ENCODE data around the gene SKA1. TPM values are rescaled to one million over a fixed set of nuclear protein-coding genes. Genes with fewer than 3 reads are reported as not detected.

The SKA1 gene
- total RNA-seq, result 0.20 and 7.8 TPM in 2 replicates

GRCh38 chr18:50374753-50375391 is at the start of gene SKA1:
Gene SKA1, plus strand, starts transcription at chr18:50375046. Its CDS starts 785 bp downstream, at chr18:50375831.
- peak; percentile 79 for DNase-seq (ENCODE audit: low read depth)

GRCh38 chr18:50327983-50328382 is 46.9 kb upstream of the SKA1 start:
- DNase-seq (ENCODE audit: low read depth), result no peak

- no peak for DNase-seq (ENCODE audit: low read depth)
Measured at GRCh38 chr18:50330176-50330575, 44.7 kb upstream of the SKA1 start.

GRCh38 chr18:50331691-50332090 is 43.2 kb upstream of the SKA1 start:
- no peak for DNase-seq (ENCODE audit: low read depth)

GRCh38 chr18:50334546-50335152 is 40.2 kb upstream of the SKA1 start:
- DNase-seq (ENCODE audit: low read depth), result no peak

GRCh38 chr18:50338122-50338521 is 36.7 kb upstream of the SKA1 start:
- DNase-seq (ENCODE audit: low read depth), result no peak

- no peak for DNase-seq (ENCODE audit: low read depth)
Measured at GRCh38 chr18:50338715-50339114, 36.1 kb upstream of the SKA1 start.

GRCh38 chr18:50340078-50340477 is 34.8 kb upstream of the SKA1 start:
- no peak for DNase-seq (ENCODE audit: low read depth)

- DNase-seq (ENCODE audit: low read depth), result no peak
Measured at GRCh38 chr18:50341443-50341842, 33.4 kb upstream of the SKA1 start.

- no peak for DNase-seq (ENCODE audit: low read depth)
Measured at GRCh38 chr18:50350699-50351098, 24.1 kb upstream of the SKA1 start.

GRCh38 chr18:50356036-50356945 is 18.6 kb upstream of the SKA1 start:
- peak; percentile 35 for DNase-seq (ENCODE audit: low read depth)

GRCh38 chr18:50358844-50359243 is 16.0 kb upstream of the SKA1 start:
- DNase-seq (ENCODE audit: low read depth), result no peak

- no peak for DNase-seq (ENCODE audit: low read depth)
Measured at GRCh38 chr18:50359806-50360205, 15.0 kb upstream of the SKA1 start.

- no peak for DNase-seq (ENCODE audit: low read depth)
Measured at GRCh38 chr18:50360611-50361010, 14.2 kb upstream of the SKA1 start.

- DNase-seq (ENCODE audit: low read depth), result no peak
Measured at GRCh38 chr18:50369672-50370071, 5.2 kb upstream of the SKA1 start.

- DNase-seq (ENCODE audit: low read depth), result no peak
Measured at GRCh38 chr18:50372743-50373142, 2.1 kb upstream of the SKA1 start.

- peak; percentile 23 for DNase-seq (ENCODE audit: low read depth)
Measured at GRCh38 chr18:50373561-50374219, 1.2 kb upstream of the SKA1 start.

GRCh38 chr18:50374220-50374752 is 560 bp upstream of the SKA1 start:
- peak; percentile 16 for DNase-seq (ENCODE audit: low read depth)

- no peak for DNase-seq (ENCODE audit: low read depth)
Measured at GRCh38 chr18:50377061-50377798, 2.4 kb downstream of the SKA1 start.

- DNase-seq (ENCODE audit: low read depth), result no peak
Measured at GRCh38 chr18:50388988-50389387, 14.1 kb downstream of the SKA1 start.

GRCh38 chr18:50393802-50394201 is 19.0 kb downstream of the SKA1 start:
- DNase-seq (ENCODE audit: low read depth), result no peak
